H1 (cell line): ENCODE measurements around the gene ZNF385C. TPM values are rescaled to one million over a fixed set of nuclear protein-coding genes. Genes with fewer than 3 reads are reported as not detected.

ENCODE experiments used
- CTCF ChIA-PET: fragments of 300-600 bp; sonication (Branson Sonifier 250); formaldehyde crosslinking; loops from one replicate; lab custom pipeline; 2021; ENCODE audit not compliant: partially characterized antibody; lab: Charles Lee
- POLR2A ChIA-PET: fragments of 300-600 bp; sonication (Branson Sonifier 250); formaldehyde crosslinking; loops from one replicate; lab custom pipeline; 2021; ENCODE audit warnings: inconsistent platforms; ENCODE audit not compliant: partially characterized antibody; lab: Charles Lee
- DNase-seq, 2 experiments: peaks; one replicate each; pipeline versions ENCODE4 v3.0.0 to v3.0.0-alpha.2; 2010 to 2022; ENCODE audit warnings: low spot score in 2 of 2, low read depth in 1 of 2, mixed read lengths in 1 of 2
- FAIRE-seq: peaks from 2 replicates; lab custom pipeline; 2011; peaks lifted over from hg19 to GRCh38; lab: Jason Lieb, UNC
- H2AFZ ChIP-seq: 2 replicates; pipeline ENCODE4 v1.8.1; 2012; ENCODE audit warnings: low read length, inconsistent platforms
- H2AK5ac ChIP-seq: 2 replicates; pipeline ENCODE4 v1.6.1; 2013; ENCODE audit warnings: low read depth, low read length
- H2BK120ac ChIP-seq: replicated peaks from 2 replicates; pipeline ENCODE3; 2013; ENCODE audit warnings: low read depth, low read length, inconsistent platforms
- H2BK12ac ChIP-seq: 2 replicates; pipeline ENCODE4 v1.6.1; 2013; ENCODE audit warnings: low read depth, low read length
- H2BK15ac ChIP-seq: 2 replicates; pipeline ENCODE4 v1.6.1; 2013; ENCODE audit warnings: low read length
- H2BK20ac ChIP-seq: 2 replicates; pipeline ENCODE4 v1.6.1; 2013; ENCODE audit warnings: low read length
- H2BK5ac ChIP-seq: 2 replicates; pipeline ENCODE4 v1.6.1; 2013; ENCODE audit warnings: low read depth, low read length
- H3K14ac ChIP-seq: 2 replicates; pipeline ENCODE4 v1.6.1; 2013; ENCODE audit warnings: inconsistent platforms; ENCODE audit not compliant: insufficient read length
- H3K18ac ChIP-seq: 2 replicates; pipeline ENCODE4 v1.6.1; 2013; ENCODE audit warnings: low read length; ENCODE audit errors: extremely low read depth
- H3K23ac ChIP-seq: 2 replicates; pipeline ENCODE4 v1.6.1; 2013; ENCODE audit warnings: inconsistent platforms; ENCODE audit not compliant: insufficient read length
- H3K23me2 ChIP-seq: 2 replicates; pipeline ENCODE4 v1.6.1; 2013; ENCODE audit warnings: low read depth, low read length
- H3K27ac ChIP-seq: 2 replicates; pipeline ENCODE4 v1.6.1; 2011; ENCODE audit warnings: low read depth, low read length, inconsistent platforms
- H3K27me3 ChIP-seq, 4 experiments: replicated peaks in 1 of 4; 1 replicate in 1 of 4; 2 replicates in 3 of 4; pipeline versions ENCODE4 v1.6.1 to v1.8.1; 2011 to 2013; ENCODE audit warnings: low read length in 3 of 4, mild to moderate bottlenecking in 3 of 4, inconsistent platforms in 2 of 4, mixed read lengths in 2 of 4, moderate library complexity in 1 of 4; ENCODE audit not compliant: control insufficient read depth in 3 of 4, insufficient read depth in 3 of 4; ENCODE audit errors: extremely low read depth in 1 of 4
- H3K36me3 ChIP-seq, 4 experiments: 2 replicates each; pipeline versions ENCODE4 v1.6.1 to v1.8.1; 2011 to 2013; ENCODE audit warnings: mild to moderate bottlenecking in 4 of 4, low read length in 3 of 4, moderate library complexity in 2 of 4, control low read depth in 1 of 4, inconsistent platforms in 1 of 4; ENCODE audit not compliant: insufficient read depth in 4 of 4, control insufficient read depth in 2 of 4
- H3K4ac ChIP-seq: replicated peaks from 2 replicates; pipeline ENCODE3; 2013; ENCODE audit warnings: low read length, low read depth, mixed read lengths, inconsistent platforms; ENCODE audit not compliant: insufficient read length
- H3K4me1 ChIP-seq, 4 experiments: replicated peaks in 1 of 4; 1 replicate in 1 of 4; 2 replicates in 3 of 4; pipeline versions ENCODE4 v1.6.1 to v1.8.1; 2011 to 2013; ENCODE audit warnings: low read length in 3 of 4, inconsistent platforms in 2 of 4, mixed read lengths in 1 of 4; ENCODE audit not compliant: insufficient read depth in 4 of 4, control insufficient read depth in 3 of 4
- H3K4me2 ChIP-seq, 2 experiments: 2 replicates each; pipeline versions ENCODE4 v1.6.1 to v1.8.1; 2011 to 2013; ENCODE audit warnings: low read depth in 2 of 2, low read length in 2 of 2, control low read depth in 1 of 2, inconsistent platforms in 1 of 2, mild to moderate bottlenecking in 1 of 2; ENCODE audit not compliant: insufficient read depth in 1 of 2
- H3K4me3 ChIP-seq, 4 experiments: fragments of 200-600, 300-600 bp in 1 of 4; sonication (generic), shearing (Covaris generic), sonication (Bioruptor Twin) in 1 of 4; 2 replicates each; pipeline versions ENCODE4 v1.5.1 to v1.8.1; 2011 to 2016; ENCODE audit warnings: low read length in 4 of 4, low read depth in 3 of 4, control low read depth in 2 of 4, inconsistent platforms in 2 of 4, mild to moderate bottlenecking in 2 of 4, mixed read lengths in 1 of 4, moderate library complexity in 1 of 4; ENCODE audit not compliant: insufficient read depth in 2 of 4; ENCODE audit errors: extremely low read depth in 1 of 4
- H3K56ac ChIP-seq: replicated peaks from 2 replicates; pipeline ENCODE3; 2013; ENCODE audit warnings: low read depth, mild to moderate bottlenecking, mixed read lengths, low read length, inconsistent platforms; ENCODE audit not compliant: insufficient read length
- H3K79me1 ChIP-seq: 2 replicates; pipeline ENCODE4 v1.6.1; 2013; ENCODE audit warnings: low read depth, low read length, control low read depth
- H3K79me2 ChIP-seq, 2 experiments: 2 replicates each; pipeline versions ENCODE4 v1.6.1 to v1.8.1; 2012 to 2013; ENCODE audit warnings: low read length in 2 of 2, mild to moderate bottlenecking in 2 of 2, inconsistent platforms in 1 of 2; ENCODE audit not compliant: insufficient read depth in 2 of 2, control insufficient read depth in 1 of 2
- H3K9ac ChIP-seq, 4 experiments: replicated peaks in 1 of 4; 1 replicate in 1 of 4; 2 replicates in 3 of 4; pipeline versions ENCODE4 v1.6.1 to v1.8.1; 2011 to 2013; ENCODE audit warnings: low read depth in 3 of 4, low read length in 3 of 4, control low read depth in 2 of 4, mild to moderate bottlenecking in 2 of 4, moderate library complexity in 2 of 4, inconsistent platforms in 1 of 4; ENCODE audit errors: extremely low read depth in 1 of 4
- H3K9me3 ChIP-seq, 2 experiments: 2 replicates each; pipeline versions ENCODE4 v1.6.1 to v1.8.1; 2012 to 2013; ENCODE audit warnings: mild to moderate bottlenecking in 2 of 2, moderate library complexity in 2 of 2, control low read depth in 1 of 2, inconsistent platforms in 1 of 2, low read depth in 1 of 2, low read length in 1 of 2, mixed read lengths in 1 of 2; ENCODE audit not compliant: insufficient read depth in 2 of 2
- H4K20me1 ChIP-seq, 2 experiments: replicated peaks in 1 of 2; 2 replicates each; pipeline versions ENCODE3 to v1.8.1; 2011 to 2013; ENCODE audit warnings: inconsistent platforms in 2 of 2, low read length in 2 of 2, mild to moderate bottlenecking in 1 of 2; ENCODE audit not compliant: insufficient read depth in 2 of 2, control insufficient read depth in 1 of 2
- H4K5ac ChIP-seq: 2 replicates; pipeline ENCODE4 v1.6.1; 2013; ENCODE audit warnings: low read length, low read depth, mixed read lengths, inconsistent platforms; ENCODE audit not compliant: insufficient read length
- H4K8ac ChIP-seq: 2 replicates; pipeline ENCODE4 v1.8.0; 2013; ENCODE audit warnings: mild to moderate bottlenecking, moderate library complexity, low read length, inconsistent platforms; ENCODE audit not compliant: insufficient read depth; ENCODE audit errors: extremely low read depth
- H4K91ac ChIP-seq: replicated peaks from 2 replicates; pipeline ENCODE3; 2013; ENCODE audit warnings: low read length, mixed read lengths, inconsistent platforms; ENCODE audit not compliant: insufficient read length
- KDM1A ChIP-seq: fragments of 200-600, 300-600 bp; sonication (generic); IDR thresholded peaks from 2 replicates; pipeline ENCODE4 v1.7.1; 2016; ENCODE audit warnings: mild to moderate bottlenecking, low read length, borderline replicate concordance
- WGBS, 2 experiments: shearing (Covaris generic) in 1 of 2; methylation state at CpG; one replicate each; pipeline versions ENCODE4 v1.1.6 to v1.1.7; 2013 to 2015; ENCODE audit warnings: low lambda C conversion rate in 2 of 2, mixed read lengths in 2 of 2, inconsistent platforms in 1 of 2, low coverage in 1 of 2, missing lambda C conversion rate in 1 of 2; ENCODE audit not compliant: insufficient replicate concordance in 2 of 2, insufficient coverage in 1 of 2, insufficient read length in 1 of 2; ENCODE audit errors: extremely low coverage in 1 of 2, missing lambda C conversion rate in 1 of 2; 5-methylcytosine and 5-hydroxymethylcytosine counted together
- polyA plus RNA-seq, 7 experiments: library from polyadenylated mRNA; depleted of rRNA in 3 of 7; stranded (reverse) in 5 of 7; unstranded in 2 of 7; fragments of >200 nt in 5 of 7; fragments of 200-250 nt in 2 of 7; gene quantifications; 1 replicate in 5 of 7; 2 replicates in 1 of 7; 4 replicates in 1 of 7; pipeline versions ENCODE4 v1.2.1 to v1.2.3, GENCODE V29; 2011 to 2013; ENCODE audit warnings: missing spikeins in 2 of 7, mixed read lengths in 2 of 7
- total RNA-seq: library from RNA; stranded (reverse); fragmentation: NEBNext Ultra II Directional; extraction: Animal tissue kit (Norgen Biotek cat#: 25700); gene quantifications from 2 replicates; pipeline ENCODE4 v1.2.1, GENCODE V29; 2021

The ZNF385C gene
- total and polyA plus RNA-seq, 2 of the 8 experiments (the other 6 are each of a cell fraction or from before 2014, with no cell fraction given), result 3.9 to 6.1 TPM

DNA sequence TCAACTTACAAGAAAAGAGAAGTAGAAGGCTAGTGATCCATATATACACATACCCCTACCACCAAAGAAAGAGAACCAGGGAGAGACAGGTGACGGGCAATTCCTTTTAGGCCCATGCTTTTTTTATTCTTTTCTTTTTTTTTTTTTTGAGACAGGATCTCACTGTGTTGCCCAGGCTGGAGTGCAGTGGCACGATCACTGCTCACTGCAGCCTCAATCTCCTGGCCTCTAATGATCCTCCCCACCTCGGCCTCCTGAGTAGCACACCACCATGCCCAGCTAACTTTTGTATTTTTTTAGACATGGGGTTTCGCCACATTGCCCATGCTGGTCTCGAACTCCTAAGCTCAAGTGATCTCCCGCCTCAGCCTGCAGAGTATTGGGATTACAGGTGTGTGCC, 29.1 kb upstream of the ZNF385C start:
- peaks cover 9 to 11% of the 10 kb centered on the region in 2 experiments for H4K20me1 ChIP-seq
- H3K14ac ChIP-seq, result no peak overlapping the region
- no peak overlapping the region for H4K5ac ChIP-seq
- peaks cover 7% of the 10 kb centered on the region; the same call in 1 of the 2 replicates for H3K23me2 ChIP-seq
- no peak overlapping the region for H3K4me3 ChIP-seq
- H4K8ac ChIP-seq, result no peak overlapping the region
- H3K27me3 ChIP-seq, result no peaks in the 10 kb centered on the region; a peak in 2 of 7 replicates
- H2BK12ac ChIP-seq, result no peak overlapping the region
- WGBS, 2 experiments, result 79% methylated on average over 5 of the region's 6 CpGs; no CpG with 5 or more reads in 1 of the 2 experiments
- H3K4me2 ChIP-seq, result no peak overlapping the region
- POLR2A ChIA-PET, result no interaction called here
- peaks cover 0 to 10% (median 5%) of the 10 kb centered on the region in 4 experiments; a peak in 6 of 7 replicates for H3K4me1 ChIP-seq
- H3K23ac ChIP-seq, result no peak overlapping the region
- no peak overlapping the region for H2BK15ac ChIP-seq
- H2BK120ac ChIP-seq, result no peak overlapping the region
- no peaks in the 10 kb centered on the region for H3K9me3 ChIP-seq
- H2AK5ac ChIP-seq, result no peak overlapping the region
- peaks cover 6 to 47% (median 25%) of the 10 kb centered on the region in 4 experiments for H3K36me3 ChIP-seq
- no peak for TF ChIP-seq KDM1A
- TF ChIP-seq, all 59 proteins: peak for 0
- CTCF ChIA-PET, result interaction anchor here (0.9 to 22.6 kb wide), 6 partner anchors 7 to 165 kb away, joined by 3 to 323 read pairs (median 4); partner anchors contain the start of genes DNAJC7, HSPB9, KAT2A and ZNF385C
- FAIRE-seq (no peak), DNase-seq (no peak)
- Histone ChIP-seq H3K56ac (no peak overlapping the region), H3K79me1 (peaks cover 5% of the 10 kb centered on the region; the same call in 1 of the 2 replicates), H2BK20ac (no peak overlapping the region), H3K9ac (no peak overlapping the region), H3K27ac (no peak overlapping the region), H4K91ac (no peak overlapping the region), H3K79me2 (peaks cover 0 to 8% of the 10 kb centered on the region in 2 experiments; a peak in 2 of 4 replicates), H2AFZ (no peak overlapping the region), H3K4ac (no peak overlapping the region), H2BK5ac (no peak overlapping the region), H3K18ac (no peak overlapping the region)
